ENCODE results near the gene BUD23.

GRCh38 chr7:73742753-73743641, 59.6 kb downstream of the BUD23 start:
- TF ChIP-seq, protein P1, sequence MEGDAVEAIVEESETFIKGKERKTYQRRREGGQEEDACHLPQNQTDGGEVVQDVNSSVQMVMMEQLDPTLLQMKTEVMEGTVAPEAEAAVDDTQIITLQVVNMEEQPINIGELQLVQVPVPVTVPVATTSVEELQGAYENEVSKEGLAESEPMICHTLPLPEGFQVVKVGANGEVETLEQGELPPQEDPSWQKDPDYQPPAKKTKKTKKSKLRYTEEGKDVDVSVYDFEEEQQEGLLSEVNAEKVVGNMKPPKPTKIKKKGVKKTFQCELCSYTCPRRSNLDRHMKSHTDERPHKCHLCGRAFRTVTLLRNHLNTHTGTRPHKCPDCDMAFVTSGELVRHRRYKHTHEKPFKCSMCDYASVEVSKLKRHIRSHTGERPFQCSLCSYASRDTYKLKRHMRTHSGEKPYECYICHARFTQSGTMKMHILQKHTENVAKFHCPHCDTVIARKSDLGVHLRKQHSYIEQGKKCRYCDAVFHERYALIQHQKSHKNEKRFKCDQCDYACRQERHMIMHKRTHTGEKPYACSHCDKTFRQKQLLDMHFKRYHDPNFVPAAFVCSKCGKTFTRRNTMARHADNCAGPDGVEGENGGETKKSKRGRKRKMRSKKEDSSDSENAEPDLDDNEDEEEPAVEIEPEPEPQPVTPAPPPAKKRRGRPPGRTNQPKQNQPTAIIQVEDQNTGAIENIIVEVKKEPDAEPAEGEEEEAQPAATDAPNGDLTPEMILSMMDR (IDR thresholded peaks at IDR 0.05): no peak
- TF ChIP-seq POLR2A (IDR thresholded peaks at IDR 0.05): no peak
